ENCODE measurements around the gene DYTN.
"Not testable (repeated sequence)": the region's sequence is repeated elsewhere in the genome, so short reads cannot be mapped to it uniquely, and the experiment has no call there.

DNA sequence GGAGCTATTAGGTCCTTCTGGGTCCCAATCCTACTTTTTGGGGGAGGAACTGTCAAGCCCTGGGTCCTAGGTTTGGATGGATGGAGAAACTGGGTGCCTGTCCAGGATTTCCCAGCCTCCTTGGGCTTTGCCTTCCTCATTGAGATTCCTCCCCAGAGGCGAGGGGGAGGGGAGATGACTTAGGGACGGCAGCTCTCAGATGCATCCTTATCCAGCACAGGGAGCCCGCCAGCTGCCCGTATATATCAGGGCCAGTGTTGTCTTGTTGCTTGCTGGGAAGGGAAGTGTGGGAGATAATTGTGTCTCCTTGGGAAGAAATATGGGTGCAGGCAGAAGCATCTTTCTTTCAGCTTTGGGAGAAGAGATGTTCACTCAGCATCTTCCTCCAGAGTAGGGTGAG, 3.0 kb downstream of the DYTN start:
- TF ChIP-seq EZH2 (optimal IDR thresholded peaks at IDR 0.05; ENCODE audit: low read depth, low read length); EZH2phosphoT487 (IDR thresholded peaks at IDR 0.05; ENCODE audit: low read length): not testable (repeated sequence)
- TF ChIP-seq, protein P1, sequence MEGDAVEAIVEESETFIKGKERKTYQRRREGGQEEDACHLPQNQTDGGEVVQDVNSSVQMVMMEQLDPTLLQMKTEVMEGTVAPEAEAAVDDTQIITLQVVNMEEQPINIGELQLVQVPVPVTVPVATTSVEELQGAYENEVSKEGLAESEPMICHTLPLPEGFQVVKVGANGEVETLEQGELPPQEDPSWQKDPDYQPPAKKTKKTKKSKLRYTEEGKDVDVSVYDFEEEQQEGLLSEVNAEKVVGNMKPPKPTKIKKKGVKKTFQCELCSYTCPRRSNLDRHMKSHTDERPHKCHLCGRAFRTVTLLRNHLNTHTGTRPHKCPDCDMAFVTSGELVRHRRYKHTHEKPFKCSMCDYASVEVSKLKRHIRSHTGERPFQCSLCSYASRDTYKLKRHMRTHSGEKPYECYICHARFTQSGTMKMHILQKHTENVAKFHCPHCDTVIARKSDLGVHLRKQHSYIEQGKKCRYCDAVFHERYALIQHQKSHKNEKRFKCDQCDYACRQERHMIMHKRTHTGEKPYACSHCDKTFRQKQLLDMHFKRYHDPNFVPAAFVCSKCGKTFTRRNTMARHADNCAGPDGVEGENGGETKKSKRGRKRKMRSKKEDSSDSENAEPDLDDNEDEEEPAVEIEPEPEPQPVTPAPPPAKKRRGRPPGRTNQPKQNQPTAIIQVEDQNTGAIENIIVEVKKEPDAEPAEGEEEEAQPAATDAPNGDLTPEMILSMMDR (IDR thresholded peaks at IDR 0.05; ENCODE audit: low read length) = not testable (repeated sequence)

Data from MM.1S (cell line).